Glutamatergic neuron (in vitro differentiated cells): ENCODE data around the gene HOOK1. TPM values are rescaled to one million over a fixed set of nuclear protein-coding genes. Genes with fewer than 3 reads are reported as not detected.
A peak's percentile ranks its signal among the peaks of the same experiment; 100 is the strongest.

Experiments
- DNase-seq: peaks from one replicate; pipeline ENCODE4 v3.0.0; 2022
- H3K27ac Mint-ChIP-seq: one replicate; pipeline ENCODE4 v1.8.0; 2020; ENCODE audit warnings: mild to moderate bottlenecking, mixed read lengths, inconsistent platforms; ENCODE audit not compliant: unreplicated experiment
- H3K27me3 Mint-ChIP-seq: one replicate; pipeline ENCODE4 v1.8.0; 2020; ENCODE audit warnings: mild to moderate bottlenecking, moderate library complexity, mixed read lengths, inconsistent platforms; ENCODE audit not compliant: unreplicated experiment
- H3K36me3 Mint-ChIP-seq: one replicate; pipeline ENCODE4 v1.8.0; 2020; ENCODE audit warnings: mild to moderate bottlenecking, mixed read lengths, inconsistent platforms; ENCODE audit not compliant: unreplicated experiment
- H3K4me1 Mint-ChIP-seq: one replicate; pipeline ENCODE4 v1.8.0; 2020; ENCODE audit warnings: mild to moderate bottlenecking, low read depth, mixed read lengths, inconsistent platforms; ENCODE audit not compliant: unreplicated experiment
- H3K4me3 Mint-ChIP-seq: one replicate; pipeline ENCODE4 v1.8.0; 2020; ENCODE audit warnings: mild to moderate bottlenecking, mixed read lengths, inconsistent platforms; ENCODE audit not compliant: unreplicated experiment
- H3K9me3 Mint-ChIP-seq: one replicate; pipeline ENCODE4 v1.8.0; 2020; ENCODE audit warnings: mild to moderate bottlenecking, moderate library complexity, mixed read lengths, inconsistent platforms; ENCODE audit not compliant: unreplicated experiment
- total RNA-seq: library from RNA; stranded (reverse); fragmentation: NEBNext Ultra II Directional; extraction: Animal tissue kit (Norgen Biotek cat#: 25700); gene quantifications from one replicate; pipeline ENCODE4 v1.2.1, GENCODE V29; 2021; ENCODE audit not compliant: unreplicated experiment
- TF ChIP-seq, protein P1 (sequence below): fragments of 200-600 bp; sonication (generic); IDR thresholded peaks from one replicate; pipeline ENCODE4 v1.5.0; 2021; ENCODE audit not compliant: partially characterized antibody, unreplicated experiment

The HOOK1 gene
- total RNA-seq, 1 donor from 2014 or later: 2.1 TPM

DNA sequence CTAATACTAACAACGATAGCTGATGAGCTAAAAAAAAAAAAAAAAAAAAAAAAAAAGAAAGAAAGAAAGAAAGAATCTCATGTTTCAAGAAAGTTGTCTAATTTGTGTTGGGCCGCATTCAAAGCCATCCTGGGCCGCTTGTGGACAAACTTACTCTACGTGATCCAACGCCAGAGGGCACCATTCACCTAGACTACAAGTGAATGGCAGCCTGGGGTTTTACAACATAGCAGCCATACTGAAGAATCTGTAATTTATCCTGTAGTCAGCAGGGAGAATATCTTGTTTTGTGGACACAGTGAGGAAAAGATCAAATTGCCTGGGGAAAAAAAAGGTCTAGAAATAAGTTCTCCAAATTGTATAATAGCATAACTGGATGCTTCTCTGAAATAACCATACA is 64.8 kb downstream of the HOOK1 start:
- peaks cover 10% of the 10 kb centered on the region for H3K36me3 Mint-ChIP-seq
- TF ChIP-seq, protein P1, sequence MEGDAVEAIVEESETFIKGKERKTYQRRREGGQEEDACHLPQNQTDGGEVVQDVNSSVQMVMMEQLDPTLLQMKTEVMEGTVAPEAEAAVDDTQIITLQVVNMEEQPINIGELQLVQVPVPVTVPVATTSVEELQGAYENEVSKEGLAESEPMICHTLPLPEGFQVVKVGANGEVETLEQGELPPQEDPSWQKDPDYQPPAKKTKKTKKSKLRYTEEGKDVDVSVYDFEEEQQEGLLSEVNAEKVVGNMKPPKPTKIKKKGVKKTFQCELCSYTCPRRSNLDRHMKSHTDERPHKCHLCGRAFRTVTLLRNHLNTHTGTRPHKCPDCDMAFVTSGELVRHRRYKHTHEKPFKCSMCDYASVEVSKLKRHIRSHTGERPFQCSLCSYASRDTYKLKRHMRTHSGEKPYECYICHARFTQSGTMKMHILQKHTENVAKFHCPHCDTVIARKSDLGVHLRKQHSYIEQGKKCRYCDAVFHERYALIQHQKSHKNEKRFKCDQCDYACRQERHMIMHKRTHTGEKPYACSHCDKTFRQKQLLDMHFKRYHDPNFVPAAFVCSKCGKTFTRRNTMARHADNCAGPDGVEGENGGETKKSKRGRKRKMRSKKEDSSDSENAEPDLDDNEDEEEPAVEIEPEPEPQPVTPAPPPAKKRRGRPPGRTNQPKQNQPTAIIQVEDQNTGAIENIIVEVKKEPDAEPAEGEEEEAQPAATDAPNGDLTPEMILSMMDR: peak; percentile 57
- no peak overlapping the region for H3K4me3 Mint-ChIP-seq
- peaks cover 6% of the 10 kb centered on the region for H3K9me3 Mint-ChIP-seq
- H3K4me1 Mint-ChIP-seq: no peaks in the 10 kb centered on the region
- no peaks in the 10 kb centered on the region for H3K27me3 Mint-ChIP-seq
- no peak overlapping the region for H3K27ac Mint-ChIP-seq
- peak; percentile 73 for DNase-seq

DNA sequence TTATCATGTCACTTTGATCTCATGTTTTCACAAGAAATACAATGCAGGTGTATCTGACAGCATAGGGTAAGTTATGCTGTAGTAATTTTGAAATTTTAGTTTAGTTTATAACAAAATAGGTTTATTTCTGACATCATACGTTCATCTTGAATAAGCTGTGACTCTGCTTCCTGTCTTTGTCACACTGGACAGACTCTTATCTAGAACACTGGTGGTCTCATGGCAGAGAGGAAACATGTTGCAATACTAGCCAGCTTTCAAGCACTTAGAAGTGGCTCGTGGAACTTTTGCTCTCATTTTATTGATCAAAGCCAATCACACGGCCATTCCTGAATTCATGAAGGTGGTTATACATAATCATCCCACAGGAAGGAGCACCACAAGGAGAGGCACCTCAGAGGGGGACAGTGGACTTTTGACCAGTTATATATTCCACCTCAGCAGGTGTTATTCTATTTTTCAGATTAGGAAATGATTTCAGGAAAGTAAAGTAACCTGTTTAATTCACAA is 65.3 kb downstream of the HOOK1 start:
- Mint-ChIP-seq H3K9me3 (peaks cover 6% of the 10 kb centered on the region), H3K36me3 (peaks cover 10% of the 10 kb centered on the region), H3K4me1 (no peaks in the 10 kb centered on the region), H3K4me3 (no peak overlapping the region), H3K27ac (no peak overlapping the region), H3K27me3 (no peaks in the 10 kb centered on the region)
- TF ChIP-seq, protein P1: no peak
- no peak for DNase-seq

GRCh38 chr1:59880735-59881134 is 66.0 kb downstream of the HOOK1 start:
- H3K27me3 Mint-ChIP-seq: no peaks in the 10 kb centered on the region

DNA sequence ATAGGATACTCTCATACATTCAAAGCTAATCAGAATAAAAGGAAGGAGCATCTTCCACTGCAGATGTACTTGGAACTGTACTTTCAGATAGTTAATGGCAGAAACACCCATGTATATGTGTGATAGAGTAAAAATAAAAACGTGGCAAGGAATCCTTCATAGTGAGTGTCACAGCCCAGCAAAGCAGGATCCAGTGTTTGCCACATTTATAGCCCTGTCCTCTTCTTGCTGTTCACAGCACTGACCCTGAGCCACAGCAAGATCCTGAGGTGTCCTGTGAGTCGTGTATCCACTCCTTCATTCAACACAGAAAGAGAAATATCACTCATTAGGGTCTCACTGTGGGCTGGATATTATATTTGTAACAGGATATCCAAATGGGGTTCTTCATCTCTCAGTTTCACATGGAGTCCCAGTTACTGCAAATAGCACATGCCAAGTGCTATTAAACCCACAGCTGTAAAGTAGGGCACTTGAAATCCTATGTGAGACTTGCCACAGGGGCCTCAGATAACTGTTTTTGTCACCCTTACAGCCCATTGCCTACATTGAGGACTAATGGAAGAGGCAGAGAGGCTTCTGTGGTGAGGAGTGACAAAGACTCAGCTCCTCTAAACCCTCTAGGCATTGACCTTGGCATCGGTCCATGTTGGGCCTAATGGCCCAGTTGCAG is 70.5 kb downstream of the HOOK1 start:
- Mint-ChIP-seq H3K36me3 (peaks cover 12% of the 10 kb centered on the region), H3K4me1 (no peaks in the 10 kb centered on the region), H3K4me3 (no peak overlapping the region), H3K27ac (no peak overlapping the region), H3K27me3 (no peaks in the 10 kb centered on the region), H3K9me3 (peaks cover 9% of the 10 kb centered on the region)
- DNase-seq: no peak
- TF ChIP-seq, protein P1: no peak

More at GRCh38 chr1:59880735-59881134, 66.0 kb downstream of the HOOK1 start:
- no peaks in the 10 kb centered on the region for H3K4me1 Mint-ChIP-seq
- H3K9me3 Mint-ChIP-seq: peaks cover 6% of the 10 kb centered on the region
- no peak overlapping the region for H3K4me3 Mint-ChIP-seq
- no peak for DNase-seq
- TF ChIP-seq, protein P1: no peak
- peaks cover 10% of the 10 kb centered on the region for H3K36me3 Mint-ChIP-seq
- H3K27ac Mint-ChIP-seq: no peak overlapping the region
